Measurements from ENCODE around the gene GAL.

GAL gene

DNA sequence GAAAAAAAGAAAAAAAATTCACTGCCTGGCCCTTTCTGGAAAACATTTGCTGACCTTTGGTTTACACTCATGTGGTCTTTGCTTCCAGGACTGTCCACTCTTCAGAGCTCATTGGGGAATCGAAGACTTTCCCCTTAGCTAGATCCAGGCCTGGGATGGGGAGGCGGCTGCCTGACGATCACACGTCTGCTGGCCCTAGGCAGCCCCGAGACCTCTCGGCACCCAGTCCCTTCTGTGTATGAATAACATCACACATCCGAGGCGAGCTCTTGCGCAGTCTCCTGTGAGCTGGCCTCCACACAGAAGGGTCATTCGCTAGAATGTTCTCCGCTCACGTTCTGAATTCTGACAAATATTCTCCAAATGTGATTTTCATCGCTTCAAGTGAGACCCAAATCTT, 25.7 kb upstream of the GAL start:
- no peak for DNase-seq (ENCODE audit: low read depth in 4 of 4, low spot score in 1 of 4)

DNA sequence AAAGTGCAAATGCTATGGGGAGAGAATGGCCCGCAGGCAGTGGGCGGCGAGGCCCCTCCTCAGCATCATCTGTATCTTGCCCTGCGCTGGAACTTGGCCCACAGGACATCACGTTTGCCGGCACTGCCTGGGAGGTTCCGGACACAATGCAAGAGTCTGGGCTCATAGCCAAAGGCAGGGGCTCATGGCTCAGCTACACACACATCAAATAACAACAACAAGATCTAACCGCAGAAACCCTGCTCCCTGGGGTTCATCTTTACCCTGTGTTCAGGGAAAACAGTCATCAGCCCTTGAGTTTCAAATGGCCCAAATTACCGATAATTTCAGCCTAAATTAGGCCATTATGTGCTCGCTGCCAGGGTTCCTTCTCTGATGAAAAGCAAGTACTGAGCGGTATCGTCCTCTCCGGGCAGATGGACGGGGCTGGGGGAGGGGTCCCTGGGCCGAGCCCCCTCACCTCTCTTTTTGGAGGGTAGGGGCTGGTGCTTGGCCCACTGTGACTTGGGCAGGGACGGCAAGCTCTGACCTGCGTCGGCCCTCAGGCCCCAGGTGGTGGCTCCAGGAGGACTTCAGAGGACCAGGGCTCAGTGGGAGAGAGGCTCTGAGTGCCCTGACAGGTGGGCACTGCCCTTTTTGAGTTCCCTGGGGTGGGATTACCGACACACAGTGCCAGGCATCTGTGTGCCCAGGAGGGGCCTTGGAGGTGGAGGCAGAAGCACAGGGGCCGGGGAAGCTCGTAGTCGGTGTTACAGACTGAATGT, 25.0 kb upstream of the GAL start:
- no peak for DNase-seq (ENCODE audit: low read depth in 4 of 4, low spot score in 1 of 4)

DNA sequence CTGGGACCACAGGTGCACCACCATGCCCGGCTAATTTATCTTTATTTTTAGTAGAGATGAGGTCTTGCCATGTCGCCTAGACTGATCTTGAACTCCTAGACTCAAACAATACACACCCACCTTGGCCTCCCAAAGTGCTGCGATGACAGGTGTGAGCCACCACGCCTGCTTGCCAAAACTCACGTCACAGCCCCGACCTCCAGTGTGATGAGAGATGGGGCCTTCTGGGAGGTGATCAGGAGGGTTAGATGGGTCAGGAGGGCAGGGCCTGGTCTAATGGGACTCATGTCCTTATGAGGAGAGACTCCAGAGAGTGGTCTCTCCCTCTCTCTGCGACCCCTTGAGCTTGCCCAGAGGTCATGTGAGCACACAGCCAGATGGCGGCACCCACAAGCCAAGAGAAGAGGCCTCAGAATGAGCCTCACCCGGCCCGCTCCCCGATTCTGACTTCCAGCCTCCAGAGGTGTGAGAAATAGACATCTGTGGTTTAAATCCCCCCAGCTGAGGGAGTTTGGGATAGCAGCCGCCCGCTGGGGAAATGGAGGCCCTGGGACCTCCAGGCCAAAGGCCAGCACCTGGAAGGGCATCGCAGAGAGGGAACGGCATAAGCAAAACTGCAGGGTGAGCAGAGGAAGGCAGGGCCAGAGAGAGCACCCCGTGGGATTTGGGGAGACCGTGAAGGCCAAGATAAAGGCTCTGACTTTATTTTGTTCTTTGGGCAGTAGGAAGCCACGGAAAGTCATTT, 24.1 kb upstream of the GAL start:
- no peak for DNase-seq (ENCODE audit: low read depth in 4 of 4, low spot score in 1 of 4)

DNA sequence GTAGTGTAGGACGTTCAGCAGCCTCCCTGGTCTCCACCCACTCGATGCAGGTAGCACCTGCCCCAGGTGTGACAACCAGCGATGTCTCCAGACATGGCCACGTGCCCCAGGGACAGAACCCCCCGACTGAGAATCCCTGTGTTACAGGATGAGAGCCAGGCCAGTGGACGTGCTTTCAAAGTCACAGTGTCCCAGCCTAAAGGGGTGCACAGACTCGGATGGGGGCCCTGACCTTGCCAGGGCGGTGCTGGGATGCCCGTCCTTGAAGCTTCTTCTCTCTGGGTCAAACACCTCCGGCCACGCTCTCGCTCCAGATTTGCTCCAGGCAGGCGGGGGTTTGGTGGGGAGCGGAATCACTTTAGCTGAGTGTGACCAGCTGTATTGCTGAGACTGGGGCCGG, 23.3 kb upstream of the GAL start:
- DNase-seq (ENCODE audit: low read depth in 4 of 4, low spot score in 1 of 4) = no peak

DNA sequence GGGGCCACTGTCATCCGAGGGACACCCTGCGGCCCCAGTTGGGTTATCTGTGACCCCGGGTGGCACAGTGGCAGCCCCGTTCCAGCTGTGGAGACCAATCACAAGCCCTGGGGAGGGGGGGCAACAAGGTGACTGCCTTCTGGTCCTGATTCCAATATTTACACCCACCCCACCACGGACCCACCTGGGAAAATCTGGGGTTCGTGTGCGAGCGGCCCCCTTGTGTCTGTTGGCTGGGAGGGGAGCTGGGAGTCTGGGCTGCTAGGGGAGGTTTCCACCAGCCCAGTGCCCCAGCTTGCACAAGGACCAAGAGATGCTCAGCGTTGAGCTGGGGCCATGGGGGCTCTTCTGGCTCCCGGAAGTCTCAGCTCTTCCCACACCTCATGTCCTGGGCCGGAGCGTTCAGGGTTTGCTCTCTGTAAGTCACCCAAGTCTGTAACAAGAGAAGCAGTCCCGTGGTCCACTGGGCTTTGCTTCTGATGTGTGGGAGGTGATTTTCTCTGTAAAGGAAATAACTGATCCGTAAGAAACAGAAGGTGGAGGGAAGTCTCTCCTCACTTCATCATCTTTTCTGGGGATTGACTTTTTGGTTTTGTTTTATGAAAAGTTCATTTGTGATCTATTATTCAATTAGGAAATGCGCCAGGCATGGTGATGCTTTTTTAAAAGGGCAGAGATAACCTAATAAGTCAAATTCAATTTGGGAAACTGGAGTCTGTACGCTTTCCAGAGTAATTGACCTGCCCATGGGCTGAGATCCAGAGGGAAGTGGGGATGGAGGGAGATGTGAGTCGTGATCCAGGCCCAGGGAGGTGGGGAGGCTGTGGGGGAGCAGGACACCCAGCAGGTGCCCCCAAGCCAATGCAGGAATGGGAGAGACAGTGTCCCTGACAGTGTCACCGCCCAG, 22.4 kb upstream of the GAL start:
- DNase-seq (ENCODE audit: low read depth in 4 of 4, low spot score in 1 of 4) = no peak

DNA sequence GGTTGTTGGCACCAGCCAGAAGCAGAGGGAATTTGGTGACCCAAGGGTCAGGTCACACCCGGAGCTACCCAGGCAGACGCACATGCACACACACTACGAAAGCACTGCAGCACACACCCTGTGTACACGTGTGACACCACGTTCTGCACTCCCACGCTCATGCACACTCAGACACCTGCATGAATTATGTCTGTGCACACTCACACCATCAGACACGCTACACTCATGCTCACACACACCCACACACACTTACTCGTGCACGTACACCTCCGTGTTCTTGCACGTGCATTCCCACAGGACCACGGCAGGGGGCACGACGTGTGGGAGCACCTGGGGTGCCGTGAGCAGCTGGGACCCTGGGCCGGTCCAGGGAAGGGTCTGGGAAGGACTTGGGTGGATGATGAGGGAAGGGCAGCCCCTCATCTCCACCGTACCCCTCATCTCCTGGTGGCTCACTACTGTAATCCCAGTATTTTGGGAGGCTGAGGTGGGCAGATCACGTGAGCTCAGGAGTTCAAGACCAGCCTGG, 20.8 kb upstream of the GAL start:
- no peak for DNase-seq (ENCODE audit: low read depth in 4 of 4, low spot score in 1 of 4)

DNA sequence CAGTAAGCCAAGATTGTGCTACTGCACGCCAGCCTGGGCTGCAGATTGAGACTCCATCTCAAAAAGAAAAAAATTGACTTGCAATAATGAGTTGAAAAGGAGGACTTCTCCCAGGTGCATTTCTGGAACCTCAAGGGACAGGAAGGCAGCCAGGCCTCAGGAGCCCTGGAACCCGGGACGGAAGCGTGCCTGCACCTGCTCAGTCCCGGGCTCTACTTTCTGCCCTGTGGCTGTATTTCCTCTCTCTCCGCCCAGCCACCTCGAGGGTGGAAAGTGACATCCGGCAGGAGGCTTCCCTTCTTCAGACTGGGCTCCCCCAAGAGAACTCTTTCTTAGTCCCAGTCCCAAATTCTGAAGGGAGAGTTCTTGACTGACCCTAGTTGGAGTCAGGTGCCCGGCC, 20.2 kb upstream of the GAL start:
- DNase-seq (ENCODE audit: low read depth in 4 of 4, low spot score in 1 of 4) = no peak

DNA sequence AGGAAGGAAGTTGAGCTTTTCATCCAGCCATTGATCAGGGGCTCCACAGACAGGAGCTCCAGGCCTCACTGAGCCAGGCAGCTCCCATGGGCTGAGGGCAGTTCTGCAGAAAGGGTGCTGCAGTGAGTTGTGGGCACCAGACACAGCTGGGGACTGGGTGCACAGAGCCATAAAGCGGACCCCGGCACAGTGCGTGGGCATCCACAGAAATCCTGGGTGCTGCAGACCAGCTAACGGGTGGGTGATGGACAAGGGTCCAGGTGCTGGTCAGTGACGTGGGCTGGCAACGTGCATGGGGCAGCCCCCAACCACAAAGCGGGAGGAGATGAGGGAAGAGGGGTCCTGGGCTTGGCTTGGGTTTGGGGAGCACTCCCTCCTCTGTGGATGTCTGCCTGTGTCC, 19.4 kb upstream of the GAL start:
- DNase-seq (ENCODE audit: low read depth in 4 of 4, low spot score in 1 of 4) = no peak

DNA sequence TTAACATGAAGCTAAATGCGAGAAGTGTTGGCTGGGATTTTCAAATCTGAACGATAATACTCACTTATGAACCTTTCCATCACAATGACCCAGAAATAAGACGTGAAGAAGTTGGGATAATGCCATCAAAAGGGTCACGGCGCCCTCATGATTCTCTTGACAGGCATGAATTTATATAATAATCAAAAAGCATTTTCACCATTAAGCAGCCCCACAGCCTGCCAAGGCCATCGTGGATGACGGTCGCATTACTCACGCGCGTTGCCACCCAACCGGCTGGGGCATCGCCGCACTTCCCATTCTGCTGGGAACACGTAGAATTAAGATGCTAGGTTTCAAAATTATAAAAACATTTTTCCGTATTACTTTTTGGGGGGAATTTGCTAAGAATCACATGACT, 18.9 kb upstream of the GAL start:
- no peak for DNase-seq (ENCODE audit: low read depth in 4 of 4, low spot score in 1 of 4)

DNA sequence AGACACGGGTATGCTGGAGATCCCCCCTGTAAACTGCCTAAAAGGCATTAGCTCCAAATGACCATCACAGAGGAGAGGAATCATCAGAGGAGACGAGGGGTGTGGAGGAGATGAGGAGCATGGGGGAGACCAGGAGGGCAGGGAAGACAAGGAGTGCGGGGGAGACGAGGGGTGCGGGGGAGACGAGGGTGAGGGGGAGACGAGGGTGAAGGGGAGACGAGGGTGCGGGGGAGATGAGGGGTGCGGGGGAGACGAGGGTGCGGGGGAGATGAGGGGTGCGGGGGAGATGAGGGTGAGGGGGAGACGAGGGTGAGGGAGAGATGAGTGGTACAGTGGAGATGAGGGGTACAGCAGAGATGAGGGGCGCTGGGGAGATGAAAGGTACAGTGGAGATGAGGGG, 17.5 kb upstream of the GAL start:
- no peak for DNase-seq (ENCODE audit: low read depth in 4 of 4, low spot score in 1 of 4)

DNA sequence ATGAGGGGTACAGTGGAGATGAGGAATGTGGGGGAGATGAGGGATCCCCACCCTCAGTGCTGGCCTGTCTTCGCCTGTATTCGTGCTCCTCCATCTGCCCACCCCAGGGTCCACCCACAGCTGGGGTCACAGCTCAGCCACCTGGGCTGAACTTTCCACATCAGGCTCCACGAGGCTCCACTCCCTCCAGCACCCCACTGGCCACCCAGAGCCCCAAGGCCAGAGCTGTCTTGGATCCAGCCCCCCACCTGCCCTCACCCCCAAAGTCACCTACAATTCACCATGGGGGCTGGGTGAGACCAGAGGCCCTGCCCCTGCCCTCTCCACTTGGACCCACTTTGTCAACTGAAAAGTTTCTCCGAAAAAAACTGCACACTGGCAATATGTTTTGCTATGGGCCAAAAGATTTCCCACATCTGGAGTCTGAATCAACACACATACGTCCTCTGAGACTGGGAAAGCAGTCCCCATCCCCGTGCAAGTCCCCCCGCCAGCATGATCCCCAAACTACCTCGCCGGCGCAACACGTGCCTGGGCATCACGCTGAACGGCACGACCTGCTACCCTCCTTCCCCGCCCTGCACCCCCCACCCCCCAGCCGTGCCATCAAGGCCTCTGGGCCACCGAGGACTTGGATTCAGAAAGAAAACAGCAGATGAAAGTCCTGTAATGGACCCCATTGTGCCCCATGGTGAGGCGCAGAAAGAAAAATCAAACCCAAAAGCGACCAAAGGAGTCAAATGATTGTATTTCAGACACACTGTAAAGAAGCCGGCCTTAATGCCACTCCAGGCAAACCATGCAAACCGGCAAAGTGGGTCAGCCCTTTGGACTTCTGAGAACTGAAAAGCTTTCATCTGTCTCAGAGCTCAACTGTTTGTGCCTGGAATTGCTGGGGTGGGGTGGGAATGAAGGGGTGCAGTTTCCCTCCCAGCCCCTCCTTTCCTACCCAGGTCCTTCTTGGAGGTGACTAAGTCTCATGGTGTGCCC, 16.5 kb upstream of the GAL start:
- DNase-seq (ENCODE audit: low read depth in 4 of 4, low spot score in 1 of 4) = no peak

DNA sequence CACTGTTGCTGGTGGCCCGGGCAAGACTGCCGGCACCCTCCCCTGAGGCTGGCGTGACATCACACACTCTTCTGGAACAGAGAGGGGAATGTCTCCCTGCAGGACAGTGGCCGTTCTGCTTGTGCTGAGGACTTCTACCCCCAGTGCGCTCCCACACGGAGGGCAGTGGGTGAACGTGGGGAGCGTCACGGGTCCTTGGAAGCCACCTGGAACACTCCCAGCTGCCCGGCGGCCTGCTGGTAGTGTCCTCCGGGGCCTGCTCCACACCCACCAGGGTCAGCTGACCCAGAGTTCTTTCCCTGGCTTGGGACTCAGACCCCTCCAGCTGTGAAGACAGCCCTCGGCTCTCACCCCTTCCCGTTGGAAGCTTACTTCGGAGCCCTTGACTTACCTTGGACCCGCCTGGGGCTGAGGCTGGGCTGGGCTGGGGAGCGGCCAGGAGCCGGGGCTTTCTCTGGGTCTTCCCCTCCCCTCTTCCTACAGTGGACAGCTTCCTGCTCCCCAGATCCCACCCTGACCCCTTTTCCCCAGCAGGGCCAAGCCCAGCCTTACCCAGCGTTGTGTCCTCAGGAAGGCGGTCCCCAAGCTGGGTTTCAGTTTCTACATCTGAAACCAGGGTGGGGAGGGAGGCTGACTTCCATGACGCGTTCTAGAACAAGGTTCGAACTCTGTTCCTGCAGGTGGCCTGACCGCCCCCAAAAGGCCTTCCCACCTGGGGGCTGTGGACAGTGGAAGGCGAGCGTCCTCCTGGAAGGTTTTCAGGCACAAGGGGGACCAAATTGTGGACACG, 14.8 kb upstream of the GAL start:
- no peak for DNase-seq (ENCODE audit: low read depth in 4 of 4, low spot score in 1 of 4)

DNA sequence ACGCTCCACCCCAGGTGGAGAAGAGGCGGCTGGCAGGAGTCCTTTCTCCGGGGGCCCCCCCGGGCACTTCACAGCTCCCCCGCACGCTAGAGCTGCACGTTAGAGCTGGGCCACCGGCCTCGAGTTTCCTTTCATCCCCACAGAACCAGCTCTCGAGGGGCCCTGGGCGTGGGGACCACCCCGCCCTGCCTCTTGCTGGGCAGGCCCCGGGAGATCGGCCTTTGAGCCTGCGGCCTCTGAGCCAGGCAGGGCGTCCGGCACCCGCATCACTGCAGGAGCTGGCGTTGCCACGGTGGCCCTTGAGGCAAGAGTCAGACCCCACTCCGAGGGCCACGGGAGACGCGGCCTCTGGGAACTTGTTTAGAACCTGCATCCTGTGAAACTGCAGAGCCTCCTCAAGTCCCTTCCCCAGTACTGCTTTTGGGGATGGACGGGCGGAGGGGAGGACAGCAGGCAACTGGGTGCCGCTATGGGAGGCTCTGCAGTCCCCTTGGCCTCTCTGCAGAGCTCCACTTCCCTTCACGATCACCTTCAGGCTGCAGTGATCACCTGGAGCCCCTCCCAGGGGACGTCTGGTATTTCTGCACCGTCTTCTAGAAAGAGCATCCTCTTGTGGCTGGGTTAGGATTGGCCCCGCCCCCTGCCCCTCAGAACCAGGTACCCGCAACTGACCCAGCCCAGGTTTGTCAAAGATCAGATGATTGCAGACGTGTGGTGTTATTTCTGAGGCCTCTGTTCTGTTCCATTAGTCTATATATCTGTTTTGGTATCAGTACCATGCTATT, 13.9 kb upstream of the GAL start:
- no peak for DNase-seq (ENCODE audit: low read depth in 4 of 4, low spot score in 1 of 4)

DNA sequence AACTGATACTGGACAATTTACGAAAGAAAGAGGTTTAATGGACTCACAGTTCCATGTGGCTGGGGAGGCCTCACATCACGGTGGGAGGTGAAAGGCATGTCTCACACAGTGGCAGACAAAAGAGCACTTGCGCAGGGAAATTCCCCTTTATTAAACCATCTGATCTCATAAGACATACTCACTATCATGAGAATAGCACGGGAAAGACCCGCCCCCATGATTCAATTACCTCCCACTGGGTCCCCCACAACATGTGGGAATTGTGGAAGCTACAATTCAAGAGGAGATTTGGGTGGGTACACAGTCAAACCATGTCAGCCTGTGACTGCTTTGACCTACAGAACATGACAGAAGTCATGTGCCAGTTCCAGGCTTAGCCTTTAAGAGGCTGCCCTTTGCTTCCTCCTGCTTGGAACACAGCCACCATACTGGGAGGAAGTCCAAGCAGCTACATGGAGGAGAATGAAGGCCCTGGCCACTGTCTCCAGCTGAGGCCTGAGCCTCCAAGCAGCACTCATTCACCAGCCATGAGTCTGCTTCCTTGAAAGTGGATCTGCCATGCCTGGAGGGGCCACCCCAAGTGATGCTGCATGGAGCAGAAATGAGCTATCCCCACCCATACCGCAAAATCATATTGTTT, 10.9 kb upstream of the GAL start:
- no peak for DNase-seq (ENCODE audit: low read depth in 4 of 4, low spot score in 1 of 4)

DNA sequence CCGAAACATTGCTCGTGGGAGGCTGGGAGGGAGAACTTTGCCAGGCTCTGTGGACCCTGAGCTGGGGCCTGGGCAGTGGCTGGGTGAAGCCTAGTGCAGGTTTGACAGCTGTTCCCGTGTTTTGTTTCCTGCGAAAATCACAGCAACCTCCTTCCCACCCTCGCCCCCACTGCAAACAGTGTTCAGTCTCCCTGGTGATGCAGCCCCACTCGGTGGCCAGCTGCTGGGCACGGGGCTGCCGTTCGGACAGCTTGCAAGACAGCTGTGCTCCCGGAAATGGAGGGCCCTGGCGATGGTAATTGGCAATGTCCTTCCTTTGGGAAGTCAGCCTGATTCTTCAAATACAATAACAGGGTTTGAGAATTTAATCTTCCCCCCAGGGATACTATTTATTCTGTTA, 10.4 kb upstream of the GAL start:
- no peak for DNase-seq (ENCODE audit: low read depth in 4 of 4, low spot score in 1 of 4)

DNA sequence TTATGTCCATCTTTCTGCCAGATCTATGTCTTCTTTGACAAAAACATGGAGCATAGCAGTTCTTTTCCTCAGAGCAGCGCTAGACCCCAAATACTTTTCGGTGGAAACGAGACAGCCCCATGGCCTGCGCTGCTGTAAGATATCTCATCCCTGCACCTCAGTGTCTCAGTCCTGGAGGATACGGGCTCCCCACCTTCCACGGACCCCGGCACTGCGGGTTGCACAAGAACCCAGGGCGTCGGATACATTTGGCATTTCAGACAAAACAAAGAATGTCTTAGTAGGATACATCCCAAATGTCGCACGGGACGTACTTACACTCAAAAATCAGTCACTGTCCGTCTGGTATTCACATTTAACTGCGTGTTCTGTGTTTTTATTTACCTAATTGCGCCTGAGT, 9.9 kb upstream of the GAL start:
- no peak for DNase-seq (ENCODE audit: low read depth in 4 of 4, low spot score in 1 of 4)

DNA sequence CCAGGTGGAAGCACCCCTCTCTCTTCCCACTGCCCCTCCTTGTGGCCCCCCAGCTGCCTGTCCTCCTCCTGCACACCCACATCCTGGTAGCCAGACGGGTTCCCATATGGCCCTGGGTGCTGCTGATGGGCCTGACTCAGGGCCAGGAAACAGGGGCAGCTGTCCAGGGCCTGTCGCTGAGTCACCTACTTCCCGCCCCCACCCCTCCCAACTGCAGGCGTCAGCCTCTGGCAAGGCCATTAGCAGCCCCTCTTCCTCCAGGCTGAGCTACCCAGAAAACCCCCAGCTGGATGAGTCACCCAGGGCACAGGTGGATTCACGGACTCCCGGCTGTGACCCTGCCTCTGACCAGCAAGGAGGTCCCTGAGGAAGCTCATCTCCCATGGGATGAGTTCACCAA, 6.9 kb upstream of the GAL start:
- DNase-seq (ENCODE audit: low read depth in 4 of 4, low spot score in 1 of 4) = no peak

DNA sequence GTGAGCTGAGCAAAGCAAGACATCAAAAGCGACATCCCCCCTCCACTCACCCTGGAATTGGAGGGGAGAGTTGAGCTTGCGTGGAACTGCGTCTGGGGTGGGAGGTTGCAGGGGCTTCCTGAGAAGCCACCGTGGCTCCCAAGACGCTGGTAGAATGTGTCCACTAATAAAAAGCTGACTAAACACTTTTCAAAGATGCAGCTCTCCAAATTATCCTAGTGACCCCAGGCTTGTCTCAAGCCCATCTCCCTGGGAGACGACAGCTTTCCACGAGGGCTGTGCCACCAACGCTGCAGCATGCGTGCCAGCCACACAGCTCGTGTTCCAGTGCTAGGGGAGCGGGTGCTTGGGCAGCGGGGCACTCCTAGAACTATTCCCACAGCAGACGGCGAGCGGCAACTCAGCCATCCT, 6.3 kb upstream of the GAL start:
- no peak for DNase-seq (ENCODE audit: low read depth in 4 of 4, low spot score in 1 of 4)
